Effector memory CD4-positive, alpha-beta T cell (primary cell): ENCODE data around the gene TRIM25.
"Not testable (repeated sequence)": the region's sequence is repeated elsewhere in the genome, so short reads cannot be mapped to it uniquely, and the experiment has no call there.

Experiments used
- DNase-seq, 3 donors: peaks; one replicate each; pipeline ENCODE4 v3.0.0-alpha.2; 2020
- H3K27ac ChIP-seq: 2 replicates; pipeline ENCODE4 v1.7.0; 2013; ENCODE audit warnings: mild to moderate bottlenecking, low read length, moderate library complexity; ENCODE audit not compliant: insufficient read depth, poor library complexity, severe bottlenecking
- H3K27me3 ChIP-seq: replicated peaks from 2 replicates; pipeline ENCODE4 v1.7.0; 2013; ENCODE audit warnings: mild to moderate bottlenecking, low read length; ENCODE audit not compliant: insufficient read depth, control insufficient read depth, poor library complexity, severe bottlenecking
- H3K36me3 ChIP-seq: 2 replicates; pipeline ENCODE4 v1.7.0; 2013; ENCODE audit warnings: mild to moderate bottlenecking, low read length, moderate library complexity; ENCODE audit not compliant: control insufficient read depth, insufficient read depth
- H3K4me1 ChIP-seq: 2 replicates; pipeline ENCODE4 v1.7.0; 2013; ENCODE audit warnings: low read length, mild to moderate bottlenecking; ENCODE audit not compliant: control insufficient read depth, insufficient read depth, poor library complexity, severe bottlenecking
- H3K4me3 ChIP-seq: 2 replicates; pipeline ENCODE4 v1.7.0; 2013; ENCODE audit warnings: low read length, low read depth, mild to moderate bottlenecking; ENCODE audit not compliant: insufficient read depth, poor library complexity, severe bottlenecking
- H3K9me3 ChIP-seq: 2 replicates; pipeline ENCODE4 v1.7.0; 2013; ENCODE audit warnings: mild to moderate bottlenecking, low read length, moderate library complexity; ENCODE audit not compliant: control insufficient read depth

TRIM25 gene

DNA sequence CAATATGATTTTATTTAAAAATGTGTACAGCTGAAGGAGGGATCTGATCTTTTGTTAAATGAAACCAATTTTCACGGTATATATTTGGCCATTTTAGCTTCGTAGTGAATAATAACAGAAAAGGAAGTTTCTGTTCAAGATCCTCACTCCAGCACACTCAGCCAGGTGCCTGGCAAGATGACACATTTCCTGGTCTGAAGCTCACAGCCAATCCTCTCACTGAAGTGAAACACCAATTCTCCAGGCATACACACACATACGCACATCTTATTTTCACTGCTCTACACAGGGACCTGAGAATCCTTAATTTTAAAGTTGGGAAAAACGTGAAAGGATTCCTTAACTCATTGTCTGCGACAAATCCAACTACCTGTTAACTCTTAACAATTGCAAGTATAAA, 24.4 kb upstream of the TRIM25 start:
- DNase-seq, H3K4me1 ChIP-seq, H3K27ac ChIP-seq, H3K4me3 ChIP-seq, H3K27me3 ChIP-seq, H3K9me3 ChIP-seq: not testable (repeated sequence)
- peaks cover 35% of the 10 kb centered on the region for H3K36me3 ChIP-seq

GRCh38 chr17:56937687-56938086, 23.8 kb upstream of the TRIM25 start:
- H3K36me3 ChIP-seq, result peaks cover 31% of the 10 kb centered on the region
- H3K9me3 ChIP-seq, result no peaks in the 10 kb centered on the region
- H3K4me3 ChIP-seq, result no peak overlapping the region
- no peak for DNase-seq
- no peak overlapping the region for H3K27ac ChIP-seq
- no peaks in the 10 kb centered on the region for H3K4me1 ChIP-seq
- H3K27me3 ChIP-seq, result no peaks in the 10 kb centered on the region

DNA sequence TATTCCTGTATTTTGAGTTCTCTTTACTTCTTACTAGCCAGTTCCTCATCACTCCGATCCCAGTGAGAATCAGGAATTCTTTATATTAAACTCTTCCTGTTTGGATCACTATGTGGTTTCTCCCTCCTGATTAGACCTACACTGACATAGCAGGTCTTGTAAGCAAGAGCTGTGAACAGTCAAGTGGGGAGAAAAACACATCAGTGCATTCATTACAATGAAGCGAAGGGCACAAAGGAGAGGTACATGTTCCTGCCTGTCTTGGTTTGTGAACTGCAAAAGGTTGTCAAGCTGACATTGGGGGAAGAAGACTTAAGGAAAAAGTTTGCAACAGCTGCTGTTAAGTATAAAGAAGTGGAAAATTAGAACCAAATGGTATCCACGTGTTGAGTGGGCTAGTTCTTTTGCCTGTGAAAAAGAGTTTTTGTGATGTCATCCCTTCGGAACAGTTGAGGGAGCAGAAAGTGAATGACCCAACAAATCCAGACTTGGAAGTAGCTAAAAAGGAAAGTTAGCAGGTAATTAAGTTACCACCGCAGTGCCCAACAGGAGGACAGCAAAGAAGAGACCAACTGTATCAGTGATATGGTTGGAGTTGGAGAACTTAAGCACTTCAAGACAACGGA, 23.0 kb upstream of the TRIM25 start:
- H3K27me3 ChIP-seq, result no peaks in the 10 kb centered on the region
- H3K4me1 ChIP-seq, result no peaks in the 10 kb centered on the region
- DNase-seq, result no peak
- no peaks in the 10 kb centered on the region for H3K9me3 ChIP-seq
- no peak overlapping the region for H3K4me3 ChIP-seq
- no peak overlapping the region for H3K27ac ChIP-seq
- H3K36me3 ChIP-seq, result peaks cover 26% of the 10 kb centered on the region

- Histone ChIP-seq H3K9me3 (no peaks in the 10 kb centered on the region), H3K4me3 (no peak overlapping the region), H3K4me1 (no peaks in the 10 kb centered on the region), H3K27ac (no peak overlapping the region), H3K36me3 (peaks cover 15% of the 10 kb centered on the region), H3K27me3 (no peaks in the 10 kb centered on the region)
- DNase-seq, result no peak
Measured at GRCh38 chr17:56935461-56935860, 21.6 kb upstream of the TRIM25 start.

DNA sequence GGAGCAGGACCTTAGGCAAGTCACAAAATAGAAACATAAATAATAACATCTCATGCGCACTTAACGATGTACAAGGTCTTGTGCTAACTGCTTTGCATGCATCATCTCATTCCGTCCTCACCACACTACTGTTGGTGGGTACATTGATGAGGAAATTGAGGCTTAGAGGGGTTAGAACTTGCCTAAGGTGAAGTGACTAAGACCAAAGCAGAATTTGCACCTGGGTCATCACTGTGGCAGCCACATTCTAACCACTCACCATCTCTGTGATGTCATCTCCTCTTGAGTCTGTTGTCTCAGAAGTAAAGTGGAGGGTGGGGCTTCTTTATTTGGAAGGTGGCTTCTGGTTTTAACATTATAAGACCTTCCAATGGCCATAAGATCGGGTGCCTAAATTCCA, 20.4 kb upstream of the TRIM25 start:
- no peaks in the 10 kb centered on the region for H3K27me3 ChIP-seq
- H3K4me3 ChIP-seq, result no peak overlapping the region
- H3K27ac ChIP-seq, result no peak overlapping the region
- H3K9me3 ChIP-seq, result no peaks in the 10 kb centered on the region
- DNase-seq, result no peak
- H3K36me3 ChIP-seq, result peaks cover 10% of the 10 kb centered on the region
- H3K4me1 ChIP-seq, result no peaks in the 10 kb centered on the region

DNA sequence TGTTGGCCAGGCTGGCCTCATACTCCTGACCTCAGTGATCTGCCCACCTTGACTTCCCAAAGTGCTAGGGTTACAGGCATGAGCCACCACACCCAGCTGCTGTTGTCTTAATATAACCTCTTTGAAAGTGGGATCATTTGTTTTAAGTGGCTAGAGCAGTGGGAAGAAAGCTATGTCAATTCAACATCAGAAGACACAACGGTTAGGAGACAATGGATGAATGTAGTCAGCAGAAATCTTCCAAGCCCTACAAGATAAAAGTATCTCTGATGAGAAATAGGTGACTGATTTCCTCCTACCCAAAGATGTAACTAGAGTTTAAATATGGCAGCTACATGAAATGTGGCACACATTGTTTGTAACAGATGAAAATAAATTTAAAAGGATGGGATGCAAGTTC, 20.0 kb upstream of the TRIM25 start:
- no peaks in the 10 kb centered on the region for H3K9me3 ChIP-seq
- no peak overlapping the region for H3K27ac ChIP-seq
- no peak for DNase-seq
- no peak overlapping the region for H3K4me3 ChIP-seq
- peaks cover 10% of the 10 kb centered on the region for H3K36me3 ChIP-seq
- H3K4me1 ChIP-seq, result no peaks in the 10 kb centered on the region
- H3K27me3 ChIP-seq, result no peaks in the 10 kb centered on the region

DNA sequence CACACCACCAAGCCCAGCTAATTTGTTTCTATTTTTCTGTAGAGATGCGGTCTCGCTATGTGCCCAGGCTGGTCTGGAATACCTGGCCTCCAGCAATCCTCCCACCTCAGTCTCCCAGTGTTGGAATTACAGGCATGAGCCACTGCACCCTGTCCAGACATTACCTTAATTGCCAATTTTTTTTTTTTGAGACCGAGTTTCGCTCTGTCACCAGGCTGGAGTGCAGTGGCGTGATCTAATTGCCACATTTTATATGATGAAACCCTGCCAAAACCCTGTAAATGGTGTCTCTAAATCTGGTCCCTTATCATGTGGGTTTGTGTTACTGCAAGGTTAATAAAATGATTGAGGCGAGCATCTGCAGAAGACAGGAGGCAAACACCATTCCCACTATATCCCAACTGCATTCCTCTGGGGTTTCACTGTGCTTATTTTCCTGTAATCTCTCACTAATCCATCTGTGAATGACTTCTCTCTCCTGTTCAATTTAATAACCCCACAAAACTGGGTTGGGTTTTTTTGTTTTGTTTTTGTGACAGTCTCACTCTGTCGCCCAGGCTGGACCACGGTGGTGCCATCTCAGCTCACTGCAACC, 19.4 kb upstream of the TRIM25 start:
- no peaks in the 10 kb centered on the region for H3K27me3 ChIP-seq
- DNase-seq, result no peak
- no peak overlapping the region for H3K27ac ChIP-seq
- no peak overlapping the region for H3K4me3 ChIP-seq
- no peaks in the 10 kb centered on the region for H3K9me3 ChIP-seq
- peaks cover 10% of the 10 kb centered on the region for H3K36me3 ChIP-seq
- no peaks in the 10 kb centered on the region for H3K4me1 ChIP-seq

GRCh38 chr17:56930739-56931337, 17.0 kb upstream of the TRIM25 start:
- Histone ChIP-seq H3K36me3 (no peaks in the 10 kb centered on the region), H3K27ac (no peak overlapping the region), H3K9me3 (no peaks in the 10 kb centered on the region), H3K4me3 (no peak overlapping the region), H3K4me1 (no peaks in the 10 kb centered on the region), H3K27me3 (no peaks in the 10 kb centered on the region)
- DNase-seq, result no peak

GRCh38 chr17:56929362-56929969, 15.6 kb upstream of the TRIM25 start:
- no peak for DNase-seq
- no peaks in the 10 kb centered on the region for H3K4me1 ChIP-seq
- no peak overlapping the region for H3K27ac ChIP-seq
- no peaks in the 10 kb centered on the region for H3K36me3 ChIP-seq
- H3K27me3 ChIP-seq, result no peaks in the 10 kb centered on the region
- no peak overlapping the region for H3K4me3 ChIP-seq
- no peaks in the 10 kb centered on the region for H3K9me3 ChIP-seq

DNA sequence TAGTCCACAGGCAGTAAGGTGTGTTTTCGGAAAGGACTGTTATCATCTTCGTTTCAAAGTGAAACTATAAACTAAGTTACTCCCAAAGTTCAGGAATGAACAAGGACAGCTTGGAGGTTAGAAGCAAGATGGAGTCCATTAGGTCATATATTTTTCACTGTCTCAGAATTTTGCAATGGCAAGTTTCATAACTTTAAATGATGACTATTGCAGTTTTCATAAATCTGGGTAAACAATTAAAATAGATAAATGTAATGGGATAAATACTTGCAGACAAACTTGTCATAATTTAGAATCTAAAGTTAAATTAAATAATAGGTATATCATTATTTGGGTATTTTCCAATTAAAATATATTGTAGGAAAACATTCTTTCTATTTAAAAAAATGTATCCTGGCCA, 14.7 kb upstream of the TRIM25 start:
- DNase-seq, result no peak
- Histone ChIP-seq H3K27ac (no peak overlapping the region), H3K9me3 (no peaks in the 10 kb centered on the region), H3K4me3 (no peak overlapping the region), H3K36me3 (no peaks in the 10 kb centered on the region), H3K27me3 (no peaks in the 10 kb centered on the region), H3K4me1 (no peaks in the 10 kb centered on the region)
